ENCODE results near the gene IGFBP5.
A peak's percentile ranks its signal among the peaks of the same experiment; 100 is the strongest.

Gene IGFBP5

DNA sequence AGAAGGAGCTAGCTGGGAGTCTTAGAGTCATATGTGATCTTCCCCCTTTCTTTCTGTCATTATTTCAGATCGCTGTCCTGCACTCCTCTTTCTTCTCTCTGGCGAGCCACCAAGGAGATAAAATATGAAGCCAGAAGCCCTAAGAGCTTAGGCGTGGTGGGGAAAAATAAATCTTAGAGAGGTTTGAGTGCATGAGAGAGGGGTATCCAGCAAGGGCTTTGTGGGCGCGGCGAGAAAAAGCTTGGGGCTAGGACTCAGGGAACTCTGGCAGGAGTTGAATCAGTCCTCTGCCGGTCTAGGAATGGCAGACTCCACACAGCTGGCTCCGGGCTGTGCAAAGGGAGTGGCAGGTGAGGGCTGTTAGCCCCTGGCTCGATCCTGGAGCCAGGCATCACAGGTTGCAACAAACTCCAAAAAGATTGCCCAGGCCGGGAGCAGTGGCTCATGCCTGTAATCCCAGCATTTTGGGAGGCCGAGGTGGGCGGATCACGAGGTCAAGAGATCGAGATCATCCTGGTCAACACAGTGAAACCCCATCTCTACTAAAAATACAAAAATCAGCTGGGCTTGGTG, 20.1 kb upstream of the IGFBP5 start:
- DNase-seq (ENCODE audit: extremely low read depth in 1 of 2, low read depth in 1 of 2), result no peak

DNA sequence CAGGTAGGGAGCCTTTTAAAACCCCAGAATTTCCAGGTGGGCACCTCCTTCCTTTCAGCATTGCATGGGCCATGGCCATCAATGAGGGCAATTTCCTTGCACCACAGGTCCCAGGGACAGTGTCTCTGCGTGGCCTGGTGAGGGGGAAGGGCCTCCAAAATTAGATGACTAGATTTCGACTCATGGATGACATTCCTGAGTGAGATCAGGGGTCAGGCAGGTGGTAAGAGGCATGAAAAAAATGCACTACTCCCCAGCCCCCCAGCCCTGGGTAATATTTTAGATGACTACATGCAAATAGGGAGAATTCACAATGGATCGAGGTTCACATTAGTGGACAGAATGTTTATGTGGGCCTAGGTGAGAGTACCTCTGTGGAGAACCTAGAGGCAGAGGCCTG, 19.0 kb upstream of the IGFBP5 start:
- DNase-seq (ENCODE audit: extremely low read depth in 1 of 2, low read depth in 1 of 2), result no peak

DNA sequence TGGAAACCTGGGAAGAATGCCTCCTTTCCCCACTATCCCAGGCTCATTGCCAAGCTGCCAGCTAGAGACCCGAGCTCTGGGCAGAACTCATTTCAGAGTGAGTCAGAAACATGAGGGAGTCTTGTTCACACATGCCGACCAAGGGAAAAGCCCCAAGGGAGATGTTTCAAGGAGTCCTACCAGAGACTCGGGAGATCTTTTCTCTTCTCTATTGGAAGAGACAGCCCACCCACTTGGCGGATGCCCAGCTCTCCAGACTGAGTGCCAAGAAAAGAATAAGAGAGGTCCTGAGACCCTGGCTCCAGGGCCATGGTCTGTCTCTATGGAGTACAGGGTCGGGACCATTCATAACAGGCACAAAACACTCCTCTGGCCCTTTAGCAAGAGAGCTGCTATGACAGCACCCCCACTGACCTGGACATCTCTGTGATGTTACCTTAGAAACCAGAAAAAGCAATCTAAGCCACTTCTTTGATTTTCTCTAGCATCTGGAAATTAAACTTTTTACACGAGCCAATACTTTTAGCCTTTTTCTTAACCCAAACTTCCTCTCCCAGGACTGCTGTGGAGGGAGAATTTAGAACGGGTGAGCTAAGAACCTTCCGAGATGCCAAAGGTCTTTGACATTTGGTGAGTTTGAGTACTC, 18.5 kb upstream of the IGFBP5 start:
- no peak for DNase-seq (ENCODE audit: extremely low read depth in 1 of 2, low read depth in 1 of 2)

DNA sequence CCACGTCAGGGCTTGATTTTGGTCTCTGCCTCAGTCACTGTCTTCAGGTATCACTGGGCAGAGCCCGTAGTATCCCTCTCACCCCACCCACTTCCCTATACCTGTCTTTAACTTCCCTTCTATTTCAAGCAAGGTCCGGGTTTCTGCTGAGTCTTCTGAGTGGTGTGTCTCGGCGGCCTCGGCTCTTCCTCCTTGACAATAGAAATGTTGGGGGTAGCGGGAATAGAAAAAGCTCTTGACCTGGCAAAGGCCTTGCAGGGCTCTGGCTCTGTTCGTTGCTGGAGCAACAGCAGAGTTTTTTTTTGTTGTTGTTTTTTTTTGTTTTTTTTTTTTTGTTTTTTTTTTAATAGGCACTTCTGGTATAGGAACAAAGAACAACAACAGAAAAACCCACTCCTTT, 16.0 kb upstream of the IGFBP5 start:
- DNase-seq (ENCODE audit: extremely low read depth in 1 of 2, low read depth in 1 of 2), result no peak

DNA sequence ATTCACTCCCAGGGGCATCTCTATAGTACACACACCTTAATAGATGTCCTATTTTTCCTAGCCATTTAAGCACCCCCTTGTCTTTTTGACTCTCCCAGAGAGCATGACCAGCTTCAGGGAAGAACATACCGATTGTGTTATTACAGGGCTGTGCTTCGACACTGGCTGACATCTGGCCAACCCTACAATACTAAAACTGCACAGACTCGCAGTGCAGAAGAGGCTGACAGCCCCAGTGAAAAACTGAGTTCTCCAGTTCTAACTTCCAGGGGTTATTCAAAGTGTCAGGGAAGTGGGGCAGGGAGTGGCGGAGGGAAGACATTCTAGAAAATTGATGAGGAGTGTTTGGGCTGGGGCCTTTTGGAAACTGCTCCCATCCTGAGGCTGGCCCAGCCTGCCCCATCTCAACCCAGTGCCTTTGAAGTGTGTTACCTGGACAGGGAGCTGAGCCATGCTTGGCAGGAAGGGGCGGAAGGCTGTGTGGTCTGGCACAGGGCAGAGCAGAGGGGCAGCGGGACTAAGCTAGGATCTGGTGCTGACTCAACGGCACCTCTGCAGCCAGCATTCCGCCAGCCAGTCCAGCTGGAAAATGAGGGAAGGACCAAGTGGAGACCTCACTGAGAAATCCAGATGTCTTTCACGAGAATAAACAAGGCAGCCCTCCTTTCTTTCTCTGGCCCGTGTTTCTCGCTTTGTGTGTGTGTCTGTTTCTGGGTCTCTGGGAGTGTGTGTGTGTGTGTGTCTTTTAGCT, 15.4 kb upstream of the IGFBP5 start:
- no peak for DNase-seq (ENCODE audit: extremely low read depth in 1 of 2, low read depth in 1 of 2)

DNA sequence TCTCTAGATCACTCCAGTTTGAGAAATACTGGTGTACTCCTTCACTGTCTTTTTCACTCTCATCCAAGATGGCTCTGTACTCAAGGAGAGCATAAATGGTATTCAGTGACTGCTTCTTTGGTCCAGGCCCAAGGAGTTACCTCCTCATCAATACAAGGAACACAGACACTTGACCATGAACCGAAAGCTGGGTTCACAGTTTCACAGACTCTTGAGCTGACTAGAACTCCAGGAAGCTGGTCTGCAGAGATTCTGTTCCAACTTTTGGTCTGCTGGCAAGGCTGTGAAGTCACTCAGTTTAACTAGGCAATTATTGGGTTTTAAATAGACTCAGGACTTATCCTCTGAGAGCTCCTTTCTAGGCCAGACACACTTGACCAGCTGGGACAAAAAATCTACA, 7.4 kb upstream of the IGFBP5 start:
- no peak for DNase-seq (ENCODE audit: extremely low read depth in 1 of 2, low read depth in 1 of 2)

DNA sequence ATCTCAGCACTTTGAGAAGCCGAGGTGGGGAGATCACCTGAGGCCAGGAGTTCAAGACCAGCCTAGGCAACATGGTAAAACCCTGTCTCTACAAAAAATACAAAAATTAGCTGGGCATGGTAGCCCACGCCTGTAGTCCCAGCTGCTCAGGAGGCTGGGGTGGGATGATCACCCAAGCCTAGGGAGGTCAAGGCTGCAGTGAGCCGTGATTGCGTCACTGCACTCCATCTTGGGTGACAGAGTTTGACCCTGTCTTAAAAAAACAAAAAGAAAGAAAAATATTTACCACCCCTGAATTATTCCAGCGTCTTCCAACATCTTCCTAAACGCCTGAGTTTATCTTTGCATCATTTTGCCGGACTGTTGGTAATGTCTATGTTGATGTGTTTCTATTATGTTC, 6.2 kb upstream of the IGFBP5 start:
- DNase-seq (ENCODE audit: extremely low read depth in 1 of 2, low read depth in 1 of 2), result no peak

DNA sequence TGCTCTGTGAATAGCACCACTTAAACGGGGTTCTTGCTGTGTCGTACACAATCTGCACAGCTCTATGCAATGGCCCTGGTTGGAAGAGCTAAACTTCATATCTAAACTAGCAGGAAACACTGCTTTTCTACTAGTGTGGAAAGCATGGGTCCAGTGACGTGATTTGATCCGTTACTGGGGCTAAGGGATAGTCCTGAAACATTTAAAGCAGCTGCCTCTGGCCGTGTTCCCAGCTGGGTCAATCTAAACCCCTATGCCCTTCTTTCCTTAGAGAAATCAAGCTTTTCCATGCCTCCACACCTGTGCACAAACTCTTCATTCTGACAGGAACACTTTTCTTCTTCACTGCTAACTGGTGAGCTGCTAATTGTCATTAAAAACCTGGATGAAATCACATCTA, 5.4 kb upstream of the IGFBP5 start:
- DNase-seq (ENCODE audit: extremely low read depth in 1 of 2, low read depth in 1 of 2), result no peak

DNA sequence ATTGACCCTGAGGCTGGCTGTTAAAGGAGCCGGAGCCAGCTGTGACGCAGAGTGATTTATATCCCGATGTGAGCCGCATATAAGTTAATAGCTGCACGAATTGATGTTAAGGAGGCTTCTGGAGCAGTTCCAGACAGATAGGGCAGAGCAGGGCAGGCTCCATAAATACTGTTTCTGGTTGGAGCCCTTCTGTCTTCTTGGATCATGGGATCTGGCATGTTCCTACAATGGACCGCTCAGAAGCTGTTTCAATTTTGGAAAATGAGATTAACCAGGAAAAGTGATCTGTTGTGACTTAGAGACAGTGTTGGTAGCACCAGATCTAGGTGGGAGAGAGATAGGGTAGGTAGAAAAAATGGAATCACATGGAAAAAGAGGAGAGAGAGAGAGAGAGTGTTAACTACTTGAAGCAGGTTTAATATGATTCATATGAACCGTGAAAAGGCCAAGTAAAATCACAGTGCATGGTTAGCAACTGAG, 4.8 kb upstream of the IGFBP5 start:
- DNase-seq (ENCODE audit: extremely low read depth in 1 of 2, low read depth in 1 of 2), result no peak

DNA sequence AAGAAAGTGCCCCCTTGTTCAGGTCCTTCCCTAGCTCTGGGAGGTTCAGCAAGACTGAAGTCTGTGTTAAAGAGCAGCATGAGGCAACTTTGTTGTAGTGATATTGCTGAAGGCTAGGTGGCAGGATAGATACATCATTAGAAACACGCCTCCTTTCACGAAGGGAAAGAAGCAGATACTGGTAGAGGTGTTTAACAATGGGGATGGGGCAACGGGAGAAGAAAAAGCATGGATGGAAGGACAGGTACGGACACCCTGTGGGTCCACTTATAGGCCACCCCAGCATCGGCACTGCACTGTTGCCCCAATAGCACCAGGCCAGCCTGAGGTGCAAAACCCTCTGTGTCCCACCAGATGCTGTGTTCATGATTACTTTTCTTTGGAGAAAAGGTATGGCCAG, 3.5 kb upstream of the IGFBP5 start:
- DNase-seq (ENCODE audit: extremely low read depth in 1 of 2, low read depth in 1 of 2), result no peak

DNA sequence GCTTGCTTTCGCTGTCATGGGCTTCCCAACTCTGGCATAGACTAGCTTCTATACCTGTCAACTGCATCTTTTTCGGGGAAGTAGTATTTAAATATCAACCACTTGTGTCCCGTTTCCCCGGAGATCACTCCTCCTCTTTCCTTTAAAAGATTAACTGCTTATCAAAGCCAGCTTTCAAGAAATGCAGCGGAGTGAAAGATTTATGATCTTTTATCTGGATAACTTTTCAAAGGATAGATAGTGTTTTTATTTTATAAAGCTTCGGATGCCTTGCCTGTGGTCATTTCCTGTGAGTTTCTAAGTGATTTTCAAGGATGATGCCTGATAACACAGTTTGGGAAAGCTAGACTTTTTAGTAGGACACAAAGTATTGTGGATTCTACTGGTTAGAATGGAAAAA, 2.9 kb upstream of the IGFBP5 start:
- no peak for DNase-seq (ENCODE audit: extremely low read depth in 1 of 2, low read depth in 1 of 2)

DNA sequence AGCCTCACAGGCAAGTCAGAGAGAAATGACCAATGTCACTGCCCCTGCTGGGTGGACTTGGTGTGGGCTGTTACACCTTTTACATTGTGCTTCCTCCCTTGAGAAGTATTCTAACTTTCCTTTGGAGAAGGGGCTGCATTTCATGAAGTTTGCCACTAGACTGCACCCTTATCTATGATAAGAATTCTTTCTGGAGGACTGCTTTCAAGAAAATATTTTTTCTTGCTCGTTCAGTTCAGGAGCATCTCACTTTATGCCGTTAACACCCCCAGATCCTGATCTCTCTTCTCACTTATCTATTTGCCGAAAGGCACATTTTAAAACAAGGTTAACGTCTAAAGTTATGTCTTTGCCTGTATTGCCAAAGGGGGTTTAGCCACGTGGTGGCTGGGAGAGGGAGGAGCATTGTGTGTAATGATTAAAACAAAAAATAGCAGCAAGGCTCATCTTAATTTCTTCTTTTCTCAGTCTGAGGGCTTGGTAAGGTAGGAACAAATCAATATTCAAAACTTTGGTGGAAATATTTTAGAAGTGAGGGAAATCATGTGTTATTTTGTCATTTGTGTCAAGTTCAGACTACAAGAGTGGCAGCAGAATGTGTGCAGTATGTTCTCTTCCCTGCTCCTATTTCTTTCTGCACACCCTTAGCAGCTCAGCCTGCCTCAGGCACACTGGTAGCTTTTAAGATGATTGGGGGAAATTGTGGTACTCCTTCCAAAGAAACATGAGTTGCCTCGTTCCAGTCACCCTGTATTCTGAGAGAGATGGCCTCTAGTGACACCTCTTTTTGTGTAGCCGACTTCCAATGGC, 1.6 kb upstream of the IGFBP5 start:
- DNase-seq (ENCODE audit: extremely low read depth in 1 of 2, low read depth in 1 of 2), result no peak

DNA sequence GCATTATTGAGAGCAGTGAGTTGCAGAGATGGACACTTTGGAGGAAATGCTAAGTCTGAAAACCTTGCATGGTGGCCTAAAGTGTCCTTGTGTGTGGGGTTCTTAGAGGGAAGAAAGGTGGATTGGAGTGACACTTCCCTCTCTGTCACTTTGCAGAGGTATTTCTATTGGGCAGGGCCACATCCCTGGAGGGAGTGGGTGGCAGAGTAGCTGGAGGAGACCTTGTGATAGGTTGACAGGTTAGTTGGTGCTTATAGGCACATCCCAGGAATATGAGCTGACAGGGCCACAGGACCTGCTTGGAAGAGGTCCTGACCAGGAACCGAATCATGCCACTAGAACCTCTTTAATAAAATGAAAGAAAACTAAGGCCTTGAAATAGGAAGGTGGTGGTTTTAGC, 972 bp upstream of the IGFBP5 start:
- DNase-seq (ENCODE audit: extremely low read depth in 1 of 2, low read depth in 1 of 2), result no peak

DNA sequence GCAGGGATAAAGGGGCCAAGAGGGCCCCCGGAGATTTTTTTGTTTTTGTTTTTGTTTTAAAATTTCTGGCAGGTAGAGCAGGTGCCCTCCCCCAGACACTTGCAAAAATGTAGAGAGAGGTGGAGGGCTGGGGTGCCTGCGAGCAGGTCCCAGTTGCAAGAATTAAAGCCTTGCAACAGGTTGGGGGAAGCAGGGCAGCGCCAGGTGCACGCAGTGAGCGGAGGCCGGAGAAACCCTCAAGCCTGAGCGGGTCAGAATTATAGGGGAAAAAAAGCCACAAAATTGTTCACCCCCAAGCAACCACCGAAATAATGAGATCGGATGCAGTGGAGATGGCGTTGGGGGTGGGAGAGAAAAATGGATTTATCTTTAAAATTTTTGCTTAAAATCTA, 527 bp downstream of the IGFBP5 start:
- no peak for DNase-seq (ENCODE audit: extremely low read depth in 1 of 2, low read depth in 1 of 2)

DNA sequence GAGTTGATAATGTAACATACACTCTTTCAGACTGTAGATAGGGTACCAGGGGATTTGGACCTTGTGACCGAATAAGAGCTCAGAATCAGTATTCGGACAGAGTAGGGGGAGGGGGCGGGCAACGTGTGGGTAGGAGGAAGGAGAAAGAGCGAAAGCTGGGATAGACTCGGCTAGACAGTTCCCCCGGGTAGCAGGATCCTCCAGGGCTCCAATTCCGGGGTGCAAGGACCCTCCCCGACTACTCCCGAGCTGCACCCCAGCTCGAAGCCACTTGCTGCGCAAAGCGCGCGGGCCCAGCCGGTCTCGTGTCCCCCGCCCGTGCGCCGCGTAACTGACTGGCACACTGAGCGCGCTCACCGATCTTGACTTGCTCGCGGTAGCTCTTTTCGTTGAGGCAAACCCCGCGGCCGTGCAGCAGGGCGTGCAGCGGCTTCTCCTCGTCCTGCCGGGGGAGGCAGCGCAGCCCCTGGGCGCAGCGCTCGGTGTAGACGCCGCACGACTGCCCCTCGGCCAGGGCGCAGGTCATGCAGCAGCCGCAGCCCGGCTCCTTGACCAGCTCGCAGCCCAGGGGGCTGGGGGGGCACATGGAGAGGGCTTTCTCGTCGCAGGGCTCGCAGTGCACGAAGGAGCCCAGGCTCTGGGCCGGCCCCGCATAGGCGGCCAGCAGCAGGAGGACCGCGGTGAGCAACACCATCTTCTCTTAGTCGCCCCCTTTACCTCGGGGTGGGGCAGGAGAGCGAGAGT, 1.1 kb downstream of the IGFBP5 start:
- DNase-seq (ENCODE audit: extremely low read depth in 1 of 2, low read depth in 1 of 2), result no peak

DNA sequence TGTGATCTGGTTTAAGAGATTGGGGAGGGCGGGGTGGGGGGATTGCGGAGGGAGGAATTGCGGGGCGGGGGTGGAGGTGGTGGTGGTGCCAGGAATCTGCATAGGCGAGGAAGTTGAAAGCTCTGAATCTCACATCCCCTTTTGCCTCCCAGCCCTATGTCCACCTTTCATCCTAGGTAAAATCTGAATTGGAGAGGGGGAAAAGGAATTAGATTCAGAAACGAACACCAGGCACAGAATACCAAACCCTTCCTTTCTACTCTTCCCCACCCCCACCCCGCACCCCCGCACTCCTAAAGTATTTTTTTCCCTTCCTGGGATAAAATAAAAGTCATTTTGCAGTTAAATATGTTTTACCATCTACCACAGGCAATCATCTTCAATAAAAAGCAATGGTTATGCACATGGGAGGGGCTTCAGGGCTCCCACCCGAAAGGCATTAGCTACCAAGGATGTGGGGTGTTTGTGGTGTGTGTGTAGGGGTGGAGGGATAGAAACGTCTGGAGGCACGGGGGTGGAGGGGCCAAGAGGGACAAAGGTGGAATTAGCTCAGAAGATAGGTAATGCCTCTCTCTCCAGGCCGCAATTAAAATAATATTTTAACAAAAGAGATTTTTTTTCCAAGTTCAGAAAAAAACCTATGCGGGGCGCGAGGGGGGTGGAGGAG, 1.8 kb downstream of the IGFBP5 start:
- DNase-seq (ENCODE audit: extremely low read depth in 1 of 2, low read depth in 1 of 2), result no peak

DNA sequence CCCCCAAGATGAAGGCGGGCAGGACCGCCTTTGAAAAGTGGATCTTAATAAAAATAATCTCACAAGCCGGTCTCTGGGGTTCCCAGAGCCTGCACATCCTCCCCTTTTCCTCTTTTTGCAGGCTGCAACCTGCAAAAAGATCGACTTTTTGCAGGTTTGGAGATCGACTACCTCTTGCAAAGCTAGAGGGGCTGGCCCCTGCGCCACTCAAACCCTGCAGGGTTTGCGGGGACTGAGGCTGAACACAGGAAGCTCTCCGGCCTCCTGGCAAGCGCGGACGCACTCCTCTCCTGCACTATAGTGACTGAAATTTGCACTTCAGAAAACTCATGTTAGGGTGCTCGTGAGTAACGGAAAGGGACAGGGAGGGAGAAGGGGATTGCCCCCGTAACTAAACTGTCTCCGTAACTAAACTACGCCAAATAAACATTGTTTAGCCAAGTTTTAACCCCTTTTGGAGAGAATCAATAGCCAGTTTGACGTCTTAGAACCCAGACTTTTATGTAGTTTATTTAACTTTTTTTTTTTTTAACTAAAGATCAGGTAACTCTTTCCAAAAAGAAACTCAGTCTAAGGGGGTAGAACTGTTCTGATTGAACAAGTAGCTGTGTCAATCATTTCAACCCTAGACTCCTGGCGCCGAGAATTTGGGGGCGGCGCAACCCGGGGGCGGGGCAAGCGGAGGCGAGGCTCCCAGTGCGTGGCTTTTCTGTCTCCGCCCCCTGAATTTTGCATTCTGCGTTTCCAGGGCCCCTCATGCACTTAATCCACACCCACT, 2.5 kb downstream of the IGFBP5 start:
- DNase-seq (ENCODE audit: extremely low read depth in 1 of 2, low read depth in 1 of 2), result peak in 1 of 2 donors; percentile 18

DNA sequence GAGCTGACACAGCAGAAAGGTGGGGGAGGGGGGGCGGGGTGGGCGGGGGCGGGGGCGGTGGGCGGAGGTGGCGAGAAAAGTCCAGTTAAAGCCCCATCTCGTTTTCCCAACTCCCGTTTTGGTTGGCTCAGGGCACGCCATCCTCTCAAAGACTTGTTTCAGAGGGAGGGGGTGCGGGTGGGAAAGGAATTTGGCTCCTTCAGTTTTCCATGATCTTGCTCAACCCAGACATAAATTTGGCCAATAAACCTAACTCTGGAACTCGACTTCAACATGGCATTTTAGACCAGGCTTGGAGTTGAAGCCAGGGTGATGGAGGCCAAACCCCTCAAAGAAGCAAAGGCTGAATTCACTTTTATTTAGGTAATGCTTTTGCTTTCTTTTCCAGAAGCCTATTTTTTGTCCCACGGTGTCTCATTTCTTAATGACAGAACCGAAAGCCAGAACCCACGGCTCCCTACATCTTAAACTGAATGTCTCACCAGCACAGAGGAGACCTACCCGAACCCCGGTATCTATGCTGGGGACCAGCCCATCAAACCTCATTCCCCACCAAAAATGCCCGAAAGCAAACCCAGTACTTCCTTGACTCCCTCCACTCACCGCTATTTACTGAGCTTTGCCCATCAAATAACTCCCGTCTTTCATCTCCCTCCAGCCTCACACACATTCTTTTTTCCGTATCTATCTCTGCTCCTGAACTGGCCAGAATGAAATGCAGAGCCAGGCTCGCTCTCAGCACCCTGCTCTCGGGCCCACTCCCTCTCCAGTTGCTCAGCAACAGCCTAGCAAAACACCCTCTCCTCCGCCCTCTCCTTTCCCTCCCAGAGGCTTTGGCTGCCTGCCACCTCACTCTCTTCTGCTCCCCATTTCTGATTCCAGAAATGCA, 4.3 kb downstream of the IGFBP5 start:
- DNase-seq (ENCODE audit: extremely low read depth in 1 of 2, low read depth in 1 of 2), result no peak

DNA sequence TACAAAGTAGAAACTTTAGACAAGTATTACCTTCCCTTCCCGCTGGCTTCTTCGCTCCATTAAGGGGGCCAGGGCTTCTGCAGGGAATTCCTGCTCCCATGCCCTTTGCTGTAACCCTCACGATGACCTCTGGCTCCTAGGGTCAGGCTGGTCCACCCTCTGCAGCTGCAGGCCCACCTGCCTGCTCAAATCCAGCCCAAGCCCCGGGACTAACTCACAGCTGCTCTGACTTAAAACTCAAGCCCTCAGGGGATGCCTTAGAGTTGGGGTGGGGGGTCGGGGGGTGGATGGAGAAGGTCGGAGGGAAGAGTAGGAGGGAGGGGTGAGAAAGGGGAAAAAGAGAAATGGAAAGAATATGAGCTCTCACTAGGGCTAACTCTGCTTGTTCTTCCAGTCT, 4.9 kb downstream of the IGFBP5 start:
- DNase-seq (ENCODE audit: extremely low read depth in 1 of 2, low read depth in 1 of 2), result no peak
